ENCODE data around the gene SCYL1. TPM values are rescaled to one million over a fixed set of nuclear protein-coding genes. Genes with fewer than 3 reads are reported as not detected.

Gene SCYL1
- total RNA-seq, 1 donor from 2014 or later, result 128 TPM

DNA sequence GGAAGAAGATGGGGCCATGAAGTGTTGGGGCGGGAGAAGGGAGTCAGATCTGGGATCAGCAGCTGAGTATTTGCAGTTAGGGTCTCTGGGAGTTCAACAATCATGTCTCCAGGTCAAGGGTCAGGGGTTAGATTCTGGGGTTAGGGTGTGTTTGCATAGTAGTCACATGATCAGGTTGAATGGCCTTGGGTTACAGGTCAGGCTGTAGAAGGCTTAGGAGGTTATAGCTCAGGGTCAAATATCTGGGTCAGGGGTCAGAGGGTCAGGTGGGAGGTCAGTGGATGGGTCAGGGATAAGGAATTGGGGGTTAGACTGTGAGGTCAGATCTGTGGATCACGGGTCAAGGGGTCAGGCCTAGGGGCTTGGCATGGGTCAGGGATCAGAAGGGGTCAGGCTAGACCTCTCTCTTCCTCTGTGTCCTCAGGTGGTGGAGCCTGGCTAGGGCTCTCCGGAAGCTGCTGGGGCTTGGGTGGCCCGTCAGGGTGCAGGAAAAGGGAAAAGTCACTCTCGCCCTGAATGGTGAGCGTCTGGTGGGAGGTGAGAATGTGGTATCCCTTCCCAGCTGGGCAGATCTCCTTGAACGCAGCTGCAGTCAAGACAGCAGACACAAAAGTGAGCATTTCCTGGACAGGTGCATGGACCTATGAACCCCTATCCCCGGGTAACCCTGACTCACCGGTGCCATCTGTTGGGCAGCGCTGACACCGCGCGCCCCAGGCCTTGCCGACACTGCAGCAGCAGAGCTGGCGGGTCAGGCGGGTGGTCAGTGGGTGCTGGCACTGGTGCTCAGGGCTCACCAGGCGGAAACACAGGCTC is 26.9 kb downstream of the SCYL1 start:
- peak; percentile 61 for DNase-seq (ENCODE audit: low read depth)

GRCh38 chr11:65552388-65552951 is 27.6 kb downstream of the SCYL1 start:
- no peak for DNase-seq (ENCODE audit: low read depth)

GRCh38 chr11:65553301-65554001 is 28.6 kb downstream of the SCYL1 start:
- no peak for DNase-seq (ENCODE audit: low read depth)

DNA sequence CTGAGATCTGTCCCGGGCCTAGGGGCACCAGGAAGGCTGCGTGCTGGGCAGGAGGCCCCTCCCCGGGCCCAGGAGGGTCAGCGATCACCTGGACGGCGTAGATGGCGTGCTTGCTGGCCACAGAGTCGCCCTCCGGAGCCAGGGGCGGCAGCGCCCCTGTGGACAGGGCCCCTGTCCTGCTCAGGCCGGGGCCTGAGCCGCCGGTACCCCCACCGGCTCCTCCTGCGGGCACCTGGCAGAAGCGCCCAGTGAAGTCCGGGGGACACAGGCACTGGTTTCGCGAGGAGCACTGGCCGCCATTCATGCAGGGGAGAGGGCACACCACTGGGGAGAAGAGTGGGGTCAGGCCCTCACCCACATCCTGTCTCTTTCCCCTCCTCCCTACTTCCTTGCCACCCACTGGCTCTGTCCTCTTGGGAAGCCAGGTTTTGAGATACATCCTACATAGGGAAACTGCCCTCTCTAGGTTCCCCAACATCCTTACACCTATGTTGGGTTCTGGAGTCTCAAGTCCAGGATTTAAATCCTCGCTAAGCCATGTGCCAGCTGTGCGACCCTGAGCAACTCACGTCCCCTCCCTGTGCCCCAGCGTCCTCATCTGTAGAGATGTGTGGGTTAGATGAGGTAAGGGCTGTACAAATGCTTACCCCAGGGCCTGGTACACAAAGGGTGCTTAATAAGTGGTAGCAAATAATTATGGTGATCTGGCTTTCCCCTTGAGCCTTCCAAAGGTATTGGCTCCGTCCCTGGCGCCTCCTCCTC is 29.4 kb downstream of the SCYL1 start:
- no peak for DNase-seq (ENCODE audit: low read depth)

DNA sequence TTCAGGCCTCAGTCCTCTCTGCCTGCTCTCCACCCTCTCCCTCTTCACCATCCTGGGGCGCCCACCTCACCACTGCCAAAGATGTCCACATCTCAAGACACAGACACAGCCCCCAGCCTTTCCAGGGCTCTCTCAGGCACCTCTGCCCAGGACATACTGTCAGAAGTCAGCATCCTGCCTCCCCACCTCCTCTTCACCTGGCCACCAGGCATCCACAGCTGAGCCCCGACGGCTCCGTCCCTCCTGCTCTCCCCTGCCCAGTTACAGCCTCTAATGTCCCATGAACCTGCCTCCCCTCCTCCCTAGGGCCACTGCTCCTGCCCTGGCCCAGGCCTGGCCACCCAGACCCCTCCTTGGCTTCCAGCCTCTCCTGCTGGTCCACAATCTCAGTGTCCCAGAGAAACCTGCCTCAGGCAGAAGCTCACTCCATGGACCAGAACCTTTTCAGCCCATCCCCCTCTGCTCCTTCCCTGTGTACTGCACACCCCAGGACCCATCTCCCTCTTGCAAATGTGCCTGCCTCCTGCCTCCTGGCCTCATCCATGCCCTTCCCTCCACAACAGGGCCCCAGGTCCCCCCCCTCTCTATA is 30.1 kb downstream of the SCYL1 start:
- no peak for DNase-seq (ENCODE audit: low read depth)

- DNase-seq (ENCODE audit: low read depth), result peak; percentile 98
These were observed 30.9 kb downstream of the SCYL1 start for GRCh38 chr11:65555693-65556231.

DNA sequence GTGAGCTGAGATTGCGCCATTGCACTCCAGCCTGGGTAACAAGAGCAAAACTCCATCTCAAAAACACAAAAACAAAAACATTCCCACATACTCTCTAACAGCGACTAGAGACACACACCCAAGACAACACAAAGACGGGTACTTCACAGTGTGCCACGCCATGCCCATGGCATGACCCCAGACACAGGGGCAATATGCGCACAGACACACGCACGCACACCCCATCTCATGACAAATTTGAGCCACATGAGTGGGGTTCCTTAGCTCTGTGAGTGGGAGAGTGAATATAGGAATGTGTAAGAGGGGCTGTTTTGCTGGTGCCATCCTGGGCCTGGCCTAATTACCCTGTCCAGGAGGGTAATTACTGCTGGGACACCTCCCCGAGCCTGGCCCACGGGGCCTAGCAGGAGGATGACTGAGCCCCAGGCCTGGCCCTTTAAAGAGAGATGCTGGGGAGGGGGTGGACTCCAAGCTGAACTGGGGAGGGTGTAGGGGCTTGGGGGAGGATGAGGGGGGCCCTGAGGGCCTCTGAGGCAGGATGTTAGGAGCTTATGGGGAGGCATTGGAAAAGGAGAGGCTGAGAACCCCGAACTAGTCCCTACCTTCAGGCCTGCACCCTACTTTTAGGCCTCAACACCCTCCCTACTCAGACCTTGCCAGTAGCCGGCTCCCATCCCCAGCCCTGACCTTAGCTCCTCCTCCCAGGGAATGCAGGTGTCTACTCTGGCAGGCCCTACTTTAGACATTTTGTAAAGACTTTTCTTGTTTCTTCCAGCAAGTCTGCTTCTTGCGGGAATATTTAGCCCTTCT is 31.8 kb downstream of the SCYL1 start:
- no peak for DNase-seq (ENCODE audit: low read depth)

GRCh38 chr11:65557280-65558001 is 32.6 kb downstream of the SCYL1 start:
- no peak for DNase-seq (ENCODE audit: low read depth)

DNA sequence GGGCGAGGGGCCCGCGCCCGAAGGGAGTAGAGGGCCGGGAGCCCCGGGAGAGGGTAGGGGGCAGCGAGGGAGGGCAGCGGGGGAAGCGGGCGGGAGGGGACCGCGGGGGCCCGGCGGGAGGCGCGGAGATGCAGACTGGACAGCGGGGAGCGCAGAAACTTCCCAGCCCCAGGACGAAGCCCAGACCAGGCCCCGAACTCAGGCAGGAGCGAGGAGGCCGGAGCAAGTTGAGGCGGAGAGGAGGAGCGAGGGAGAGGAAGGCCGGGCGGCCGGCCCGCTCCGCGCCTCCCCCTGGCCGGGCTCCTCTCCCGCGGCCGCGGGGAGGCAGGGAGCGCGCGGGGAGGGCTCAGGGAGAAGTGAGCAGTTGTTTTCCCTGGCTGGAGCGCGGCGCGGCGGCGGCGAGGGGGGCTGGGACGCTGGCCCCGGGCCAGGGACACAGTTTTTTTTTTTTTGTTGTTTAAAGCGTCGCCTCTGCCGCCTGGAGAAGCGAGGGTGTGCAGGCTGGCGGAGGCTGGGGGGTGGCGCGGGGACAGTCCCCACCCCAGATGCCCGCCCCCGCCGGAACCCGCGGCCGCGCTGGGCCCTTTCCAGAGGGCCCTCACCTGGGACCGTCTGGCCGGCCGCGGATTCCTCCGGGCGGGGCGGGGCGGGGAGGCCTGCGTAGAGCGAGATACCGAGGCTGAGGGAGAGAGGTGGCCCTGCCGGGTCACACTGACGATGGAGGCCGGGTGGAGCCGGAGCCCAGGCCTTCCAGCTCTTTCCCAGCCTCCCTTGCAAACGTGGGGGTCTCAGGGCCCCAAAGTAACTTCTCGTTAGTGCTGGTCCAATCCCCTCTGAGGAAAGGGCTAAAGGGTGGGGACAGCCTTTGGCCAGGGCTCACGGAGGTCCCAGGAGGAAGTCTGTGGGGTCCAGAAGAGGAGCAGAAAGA is 33.4 kb downstream of the SCYL1 start, which contains the start of gene LTBP3:
Gene LTBP3, minus strand, starts transcription at position 358 of the 928 bp plus-strand sequence. CDS start 400 bp downstream, outside the sequence.
- peak; percentile 84 for DNase-seq (ENCODE audit: low read depth)

- no peak for DNase-seq (ENCODE audit: low read depth)
These were observed 34.1 kb downstream of the SCYL1 start for GRCh38 chr11:65558930-65559509.

GRCh38 chr11:65559535-65559934 is 34.7 kb downstream of the SCYL1 start:
- no peak for DNase-seq (ENCODE audit: low read depth)

- no peak for DNase-seq (ENCODE audit: low read depth)
These were observed 35.2 kb downstream of the SCYL1 start for GRCh38 chr11:65559951-65560537.

DNA sequence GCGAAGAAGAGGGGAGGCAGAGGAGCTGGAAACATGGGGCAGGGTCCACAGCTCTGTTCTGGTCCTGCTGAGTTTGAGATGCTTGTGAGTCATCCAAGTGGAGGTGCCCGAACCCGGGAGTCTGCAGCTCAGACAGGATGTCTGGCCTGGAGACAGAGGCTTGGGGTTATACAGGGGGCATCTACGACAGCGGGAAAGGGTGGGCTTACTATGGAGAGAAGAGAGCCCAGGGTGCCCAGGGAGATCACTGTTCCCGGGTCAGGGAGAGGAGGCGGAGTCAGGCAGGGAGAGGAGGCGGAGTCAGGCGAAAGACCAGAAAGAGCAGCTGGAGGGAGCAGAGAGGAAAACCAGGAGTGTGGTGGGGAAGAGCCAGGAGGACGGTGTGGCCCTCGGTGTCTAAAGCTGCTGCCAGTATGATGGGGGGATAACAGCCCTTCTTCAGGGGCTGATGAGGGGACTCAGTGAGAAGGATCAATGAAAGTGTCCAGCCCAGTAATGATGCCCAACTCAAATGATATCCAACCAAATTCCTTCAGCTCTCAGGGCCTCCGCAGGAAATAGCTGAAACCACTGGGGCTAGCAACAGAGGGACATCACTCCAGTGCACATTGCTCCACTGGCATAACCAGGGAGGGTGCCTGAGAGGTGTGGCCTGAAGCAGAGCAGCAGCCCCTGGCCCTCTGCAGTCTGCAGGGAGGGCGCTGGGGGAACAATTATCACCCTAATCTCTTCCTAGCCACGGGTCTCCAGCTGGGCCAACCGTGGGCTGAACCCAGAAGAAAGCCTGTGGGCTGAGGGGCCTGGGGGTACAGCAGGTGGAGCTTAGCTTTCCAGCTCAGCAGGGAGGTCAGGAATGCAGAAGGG is 35.9 kb downstream of the SCYL1 start:
- DNase-seq (ENCODE audit: low read depth), result peak; percentile 66

- no peak for DNase-seq (ENCODE audit: low read depth)
These were observed 37.1 kb downstream of the SCYL1 start for GRCh38 chr11:65562020-65562419.

DNA sequence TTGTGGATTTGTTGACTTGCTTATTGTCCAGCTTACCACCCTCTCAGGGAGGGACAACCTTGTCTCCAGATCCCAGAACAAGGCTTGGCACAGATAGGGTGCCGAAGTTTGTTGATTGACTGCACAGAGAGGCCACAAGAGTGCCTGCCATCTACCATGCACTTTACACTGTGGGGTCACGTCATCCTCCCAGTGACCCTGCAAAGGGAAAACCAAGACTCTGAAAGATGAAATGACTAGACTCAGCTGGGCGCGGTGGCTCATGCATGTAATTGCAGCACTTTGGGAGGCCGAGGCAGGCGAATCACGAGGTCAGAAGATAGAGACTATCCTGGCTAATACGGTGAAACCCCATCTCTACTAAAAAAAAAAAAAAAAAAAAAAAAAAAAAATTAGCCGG is 37.9 kb downstream of the SCYL1 start:
- no peak for DNase-seq (ENCODE audit: low read depth)

DNA sequence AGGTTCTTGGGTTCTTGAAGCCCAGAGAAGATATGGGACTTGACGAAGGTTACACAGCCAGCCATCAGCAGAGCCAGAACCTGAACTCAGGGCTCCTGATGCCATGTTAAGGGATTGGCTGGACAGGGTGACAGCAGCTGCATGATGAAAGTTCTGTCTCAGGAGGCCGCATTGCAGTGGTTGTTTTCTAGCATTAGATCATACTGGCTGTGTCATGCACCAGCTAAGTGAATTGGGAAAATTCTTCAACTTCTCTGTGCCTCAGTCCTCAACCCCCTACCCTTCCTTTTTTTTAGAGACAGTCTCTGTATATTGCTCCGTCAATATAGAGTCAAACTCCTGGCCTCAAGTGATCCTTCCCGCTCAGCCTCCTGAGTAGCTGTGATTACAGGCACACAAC is 38.7 kb downstream of the SCYL1 start:
- no peak for DNase-seq (ENCODE audit: low read depth)
